ENCODE data around the gene TEX50. TPM values are rescaled to one million over a fixed set of nuclear protein-coding genes. Genes with fewer than 3 reads are reported as not detected.
"Not testable (repeated sequence)": the region's sequence is repeated elsewhere in the genome, so short reads cannot be mapped to it uniquely, and the experiment has no call there.

The TEX50 gene
- total RNA-seq, 2 donors from 2014 or later, result not detected

DNA sequence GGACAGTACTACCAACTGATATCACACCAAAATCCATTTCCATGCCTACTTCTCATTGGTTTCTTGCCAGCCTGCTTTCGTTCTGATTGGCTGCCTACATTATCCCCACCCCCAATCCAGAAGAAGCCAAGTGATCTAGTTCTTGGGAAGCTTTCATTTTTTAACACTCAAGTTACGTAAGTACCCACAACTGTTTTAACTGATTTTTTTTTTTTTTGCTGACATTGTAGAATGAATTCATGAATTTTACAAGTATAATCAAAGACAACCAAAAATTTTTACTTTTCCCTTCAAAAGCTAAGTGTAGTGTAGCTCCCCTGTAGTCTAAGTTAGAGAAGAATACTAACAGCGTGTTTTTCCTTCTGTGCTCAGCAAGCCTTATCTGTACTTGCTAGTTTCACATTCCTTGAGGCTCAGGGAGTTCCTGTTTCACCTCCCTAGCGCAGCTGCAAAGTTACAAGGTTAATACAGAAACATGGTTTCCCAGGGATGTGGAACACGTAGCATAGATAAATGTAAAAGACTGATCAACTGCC is 32.0 kb upstream of the TEX50 start, which contains the start of gene SLC9C2:
Gene SLC9C2, minus strand, starts transcription at position 17 of the 536 bp plus-strand sequence. CDS start 1,296 bp downstream, outside the sequence.
- no peaks in the 10 kb centered on the region for H3K9me3 ChIP-seq
- peak within 1 kb of the TSS; percentile 66 for H3K4me3 ChIP-seq
- DNase-seq (ENCODE audit: low spot score) (no peak), ATAC-seq (ENCODE audit: insufficient number of reproducible peaks, low FRiP score, low read depth) (no peak)
- H3K4me1 ChIP-seq (ENCODE audit: control insufficient read depth in 1 of 2, low read depth in 2 of 2), result no peaks in the 10 kb centered on the region
- H3K27me3 ChIP-seq (replicated peaks; ENCODE audit: insufficient read depth), result no peaks in the 10 kb centered on the region
- no peaks in the 10 kb centered on the region for H3K36me3 ChIP-seq
- H3K27ac ChIP-seq, result no peak within 1 kb of the TSS
- TF ChIP-seq, protein P1, sequence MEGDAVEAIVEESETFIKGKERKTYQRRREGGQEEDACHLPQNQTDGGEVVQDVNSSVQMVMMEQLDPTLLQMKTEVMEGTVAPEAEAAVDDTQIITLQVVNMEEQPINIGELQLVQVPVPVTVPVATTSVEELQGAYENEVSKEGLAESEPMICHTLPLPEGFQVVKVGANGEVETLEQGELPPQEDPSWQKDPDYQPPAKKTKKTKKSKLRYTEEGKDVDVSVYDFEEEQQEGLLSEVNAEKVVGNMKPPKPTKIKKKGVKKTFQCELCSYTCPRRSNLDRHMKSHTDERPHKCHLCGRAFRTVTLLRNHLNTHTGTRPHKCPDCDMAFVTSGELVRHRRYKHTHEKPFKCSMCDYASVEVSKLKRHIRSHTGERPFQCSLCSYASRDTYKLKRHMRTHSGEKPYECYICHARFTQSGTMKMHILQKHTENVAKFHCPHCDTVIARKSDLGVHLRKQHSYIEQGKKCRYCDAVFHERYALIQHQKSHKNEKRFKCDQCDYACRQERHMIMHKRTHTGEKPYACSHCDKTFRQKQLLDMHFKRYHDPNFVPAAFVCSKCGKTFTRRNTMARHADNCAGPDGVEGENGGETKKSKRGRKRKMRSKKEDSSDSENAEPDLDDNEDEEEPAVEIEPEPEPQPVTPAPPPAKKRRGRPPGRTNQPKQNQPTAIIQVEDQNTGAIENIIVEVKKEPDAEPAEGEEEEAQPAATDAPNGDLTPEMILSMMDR (IDR thresholded peaks at IDR 0.05), result no peak

DNA sequence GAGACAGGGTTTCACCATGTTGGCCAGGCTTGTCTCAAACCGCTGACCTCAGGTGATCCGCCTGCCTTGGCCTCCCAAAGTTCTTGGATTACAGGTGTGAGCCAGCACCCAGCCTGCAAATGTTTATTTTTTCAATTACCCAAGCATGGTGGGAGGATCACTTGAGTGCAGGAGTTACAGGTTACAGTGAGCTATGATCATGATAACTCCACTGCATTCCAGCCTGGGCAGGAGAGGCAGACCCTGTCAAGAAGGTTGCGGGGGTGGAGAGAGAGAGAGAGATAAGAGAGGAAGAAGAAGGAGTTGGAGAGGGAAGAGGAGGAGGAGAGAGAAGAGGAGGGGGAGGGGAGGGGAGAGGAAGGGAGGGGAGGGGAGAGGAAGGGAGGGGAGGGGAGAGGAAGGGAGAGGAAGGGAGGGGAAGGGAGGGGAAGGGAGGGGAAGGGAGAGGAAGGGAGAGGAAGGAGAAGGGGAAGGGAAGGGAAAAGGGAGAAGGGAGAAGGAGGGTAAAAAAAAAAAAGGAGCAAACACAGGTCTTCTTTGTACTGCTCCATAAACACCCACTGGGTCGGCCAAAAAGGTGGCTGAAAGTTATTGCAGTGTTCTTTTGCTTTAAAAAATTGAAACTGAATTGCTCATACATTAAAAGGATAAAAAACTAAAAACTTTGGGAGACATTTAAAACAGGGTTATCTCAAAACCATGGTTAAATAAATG is 26.5 kb upstream of the TEX50 start:
- H3K36me3 ChIP-seq, result no peaks in the 10 kb centered on the region
- H3K4me3 ChIP-seq, result no peak overlapping the region
- DNase-seq (ENCODE audit: low spot score), result no peak
- no peaks in the 10 kb centered on the region for H3K9me3 ChIP-seq
- no peak overlapping the region for H3K27ac ChIP-seq
- ATAC-seq (ENCODE audit: insufficient number of reproducible peaks, low FRiP score, low read depth), result no peak
- H3K27me3 ChIP-seq (replicated peaks; ENCODE audit: insufficient read depth), result no peaks in the 10 kb centered on the region
- TF ChIP-seq, protein P1 (IDR thresholded peaks at IDR 0.05), result no peak
- no peaks in the 10 kb centered on the region for H3K4me1 ChIP-seq (ENCODE audit: control insufficient read depth in 1 of 2, low read depth in 2 of 2)

DNA sequence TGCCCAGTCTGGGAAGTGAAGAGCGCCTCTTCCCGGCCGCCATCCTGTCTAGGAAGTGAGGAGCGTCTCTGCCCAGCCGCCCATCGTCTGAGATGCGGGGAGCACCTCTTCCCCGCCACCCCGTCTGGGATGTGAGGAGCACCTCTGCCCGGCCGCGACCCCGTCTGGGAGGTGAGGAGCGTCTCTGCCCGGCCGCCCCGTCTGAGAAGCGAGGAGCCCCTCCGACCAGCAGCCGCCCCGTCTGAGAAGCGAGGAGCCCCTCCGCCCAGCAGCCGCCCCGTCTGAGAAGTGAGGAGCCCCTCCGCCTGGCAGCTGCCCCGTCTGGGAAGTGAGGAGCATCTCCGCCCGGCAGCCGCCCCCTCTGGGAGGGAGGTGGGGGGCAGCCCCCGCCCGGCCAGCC is 22.1 kb upstream of the TEX50 start:
- H3K4me3 ChIP-seq; H3K9me3 ChIP-seq; H3K27me3 ChIP-seq (replicated peaks; ENCODE audit: insufficient read depth): not testable (repeated sequence)

DNA sequence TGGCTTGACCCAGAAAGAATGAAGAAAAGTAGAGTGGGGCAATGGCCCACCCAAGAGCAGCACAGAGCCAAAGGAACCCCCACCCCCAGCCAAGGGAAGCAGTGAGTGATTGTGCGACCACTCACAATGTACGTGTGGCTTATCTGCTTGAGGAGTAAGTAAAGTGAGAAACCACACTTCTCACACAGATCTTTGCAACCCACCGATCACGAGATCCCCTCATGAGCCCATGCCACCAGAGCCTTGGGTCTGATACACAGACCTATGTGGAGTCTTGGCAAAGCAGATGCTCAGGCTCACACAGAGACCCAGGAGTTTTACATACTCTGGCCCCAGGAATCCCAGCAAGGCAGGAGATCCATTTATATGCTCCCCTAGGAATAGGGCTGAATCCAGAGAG is 18.3 kb upstream of the TEX50 start:
- H3K4me3 ChIP-seq, result no peak overlapping the region
- peaks cover 8% of the 10 kb centered on the region for H3K9me3 ChIP-seq
- H3K36me3 ChIP-seq, result no peaks in the 10 kb centered on the region
- H3K27me3 ChIP-seq (replicated peaks; ENCODE audit: insufficient read depth), result no peaks in the 10 kb centered on the region
- no peak for DNase-seq (ENCODE audit: low spot score)
- ATAC-seq (ENCODE audit: insufficient number of reproducible peaks, low FRiP score, low read depth), result no peak
- no peaks in the 10 kb centered on the region for H3K4me1 ChIP-seq (ENCODE audit: control insufficient read depth in 1 of 2, low read depth in 2 of 2)
- TF ChIP-seq, protein P1 (IDR thresholded peaks at IDR 0.05), result no peak
- no peak overlapping the region for H3K27ac ChIP-seq

More for the DNA sequence above, 22.1 kb upstream of the TEX50 start:
- not testable (repeated sequence) for H3K36me3 ChIP-seq; H3K27ac ChIP-seq; DNase-seq (ENCODE audit: low spot score); ATAC-seq (ENCODE audit: insufficient number of reproducible peaks, low FRiP score, low read depth); H3K4me1 ChIP-seq (ENCODE audit: control insufficient read depth in 1 of 2, low read depth in 2 of 2)

DNA sequence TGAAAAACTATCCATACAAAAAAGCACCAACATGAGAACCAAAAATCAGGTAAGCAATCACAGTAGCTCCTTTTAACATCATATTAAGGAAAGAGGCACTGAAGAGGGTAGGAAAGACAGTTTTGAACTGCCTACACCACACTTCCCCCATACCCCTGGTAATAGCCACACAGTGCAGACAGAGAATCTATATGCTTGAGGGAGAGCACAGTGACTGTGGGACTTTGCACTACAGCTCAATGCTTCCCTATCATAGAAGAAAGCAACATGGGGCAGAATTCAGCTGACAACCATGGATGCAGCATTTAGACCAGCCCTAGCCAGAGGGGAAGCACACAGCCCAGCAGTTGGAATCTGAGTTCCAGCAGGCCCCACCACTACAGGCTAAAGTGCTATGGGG is 7.9 kb upstream of the TEX50 start:
- ATAC-seq (ENCODE audit: insufficient number of reproducible peaks, low FRiP score, low read depth) (no peak), DNase-seq (ENCODE audit: low spot score) (no peak)
- Histone ChIP-seq H3K4me3 (no peak overlapping the region), H3K27me3 (replicated peaks; ENCODE audit: insufficient read depth) (no peaks in the 10 kb centered on the region), H3K9me3 (no peaks in the 10 kb centered on the region), H3K4me1 (ENCODE audit: control insufficient read depth in 1 of 2, low read depth in 2 of 2) (no peaks in the 10 kb centered on the region), H3K27ac (no peak overlapping the region), H3K36me3 (no peaks in the 10 kb centered on the region)
- TF ChIP-seq, protein P1 (IDR thresholded peaks at IDR 0.05), result no peak

Measured in thoracic aorta (tissue), 2 donors.